NB4 (cell line): ENCODE data around the gene RANGAP1.

ENCODE experiments used
- MAX ChIP-seq: IDR thresholded peaks from 2 replicates; pipeline ENCODE4 v1.6.1; 2011; ENCODE audit warnings: low read depth, low read length
- POLR2A ChIP-seq: IDR thresholded peaks from 2 replicates; pipeline ENCODE4 v1.6.1; 2011; ENCODE audit warnings: mild to moderate bottlenecking; ENCODE audit not compliant: insufficient read length; ENCODE audit errors: extremely low read depth
- TF ChIP-seq, protein P1 (sequence below): IDR thresholded peaks from one replicate; pipeline ENCODE4 v1.5.1; 2012; ENCODE audit warnings: low read depth, low read length

GRCh38 chr22:41334215-41334614 lies 48.2 kb upstream of the RANGAP1 start:
- TF ChIP-seq, protein P1, sequence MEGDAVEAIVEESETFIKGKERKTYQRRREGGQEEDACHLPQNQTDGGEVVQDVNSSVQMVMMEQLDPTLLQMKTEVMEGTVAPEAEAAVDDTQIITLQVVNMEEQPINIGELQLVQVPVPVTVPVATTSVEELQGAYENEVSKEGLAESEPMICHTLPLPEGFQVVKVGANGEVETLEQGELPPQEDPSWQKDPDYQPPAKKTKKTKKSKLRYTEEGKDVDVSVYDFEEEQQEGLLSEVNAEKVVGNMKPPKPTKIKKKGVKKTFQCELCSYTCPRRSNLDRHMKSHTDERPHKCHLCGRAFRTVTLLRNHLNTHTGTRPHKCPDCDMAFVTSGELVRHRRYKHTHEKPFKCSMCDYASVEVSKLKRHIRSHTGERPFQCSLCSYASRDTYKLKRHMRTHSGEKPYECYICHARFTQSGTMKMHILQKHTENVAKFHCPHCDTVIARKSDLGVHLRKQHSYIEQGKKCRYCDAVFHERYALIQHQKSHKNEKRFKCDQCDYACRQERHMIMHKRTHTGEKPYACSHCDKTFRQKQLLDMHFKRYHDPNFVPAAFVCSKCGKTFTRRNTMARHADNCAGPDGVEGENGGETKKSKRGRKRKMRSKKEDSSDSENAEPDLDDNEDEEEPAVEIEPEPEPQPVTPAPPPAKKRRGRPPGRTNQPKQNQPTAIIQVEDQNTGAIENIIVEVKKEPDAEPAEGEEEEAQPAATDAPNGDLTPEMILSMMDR = no peak
- TF ChIP-seq POLR2A (no peak), MAX (no peak)
